ENCODE results near the gene FILIP1L. TPM values are rescaled to one million over a fixed set of nuclear protein-coding genes. Genes with fewer than 3 reads are reported as not detected.

Gene FILIP1L
- total and polyA plus RNA-seq, 11 donors: 18.2 to 120 (median 77.3) TPM

GRCh38 chr3:99951701-99952100 lies 162.6 kb downstream of the FILIP1L start:
- Histone ChIP-seq H3K27me3 (no peaks in the 10 kb centered on the region), H3K4me3 (no peak overlapping the region), H3K27ac (no peak overlapping the region), H3K9me3 (no peaks in the 10 kb centered on the region), H3K36me3 (no peaks in the 10 kb centered on the region), H3K4me1 (peaks cover 0 to 45% (median 25%) of the 10 kb centered on the region in 12 donors)
- no peak for ATAC-seq
- intact Hi-C loops (cut with DNase I): loop anchor here in 1 of 10 donors (10.0 kb wide), 1 partner anchor 93 kb away; no protein-coding TSS in a partner anchor
- TF ChIP-seq POLR2A (IDR thresholded peaks at IDR 0.05): no peak
- TF ChIP-seq, protein P1, sequence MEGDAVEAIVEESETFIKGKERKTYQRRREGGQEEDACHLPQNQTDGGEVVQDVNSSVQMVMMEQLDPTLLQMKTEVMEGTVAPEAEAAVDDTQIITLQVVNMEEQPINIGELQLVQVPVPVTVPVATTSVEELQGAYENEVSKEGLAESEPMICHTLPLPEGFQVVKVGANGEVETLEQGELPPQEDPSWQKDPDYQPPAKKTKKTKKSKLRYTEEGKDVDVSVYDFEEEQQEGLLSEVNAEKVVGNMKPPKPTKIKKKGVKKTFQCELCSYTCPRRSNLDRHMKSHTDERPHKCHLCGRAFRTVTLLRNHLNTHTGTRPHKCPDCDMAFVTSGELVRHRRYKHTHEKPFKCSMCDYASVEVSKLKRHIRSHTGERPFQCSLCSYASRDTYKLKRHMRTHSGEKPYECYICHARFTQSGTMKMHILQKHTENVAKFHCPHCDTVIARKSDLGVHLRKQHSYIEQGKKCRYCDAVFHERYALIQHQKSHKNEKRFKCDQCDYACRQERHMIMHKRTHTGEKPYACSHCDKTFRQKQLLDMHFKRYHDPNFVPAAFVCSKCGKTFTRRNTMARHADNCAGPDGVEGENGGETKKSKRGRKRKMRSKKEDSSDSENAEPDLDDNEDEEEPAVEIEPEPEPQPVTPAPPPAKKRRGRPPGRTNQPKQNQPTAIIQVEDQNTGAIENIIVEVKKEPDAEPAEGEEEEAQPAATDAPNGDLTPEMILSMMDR (IDR thresholded peaks at IDR 0.05): no peak
- no peak for DNase-seq

- Histone ChIP-seq H3K27me3 (no peaks in the 10 kb centered on the region), H3K4me3 (no peak overlapping the region), H3K9me3 (no peaks in the 10 kb centered on the region), H3K27ac (peak overlapping the region in 1 of 12 donors; percentile 20), H3K4me1 (peaks cover 0 to 52% (median 29%) of the 10 kb centered on the region in 12 donors), H3K36me3 (no peaks in the 10 kb centered on the region)
- ATAC-seq: no peak
- no peak for DNase-seq
- intact Hi-C loops (cut with DNase I): loop anchor here in 1 of 10 donors (10.0 kb wide), 1 partner anchor 94 kb away; no protein-coding TSS in a partner anchor
- 44 to 67% (median 53%) methylated on average over 1 of the region's 1 CpG for WGBS, 4 donors
- TF ChIP-seq, protein P1 (IDR thresholded peaks at IDR 0.05): no peak
- no peak for TF ChIP-seq POLR2A (IDR thresholded peaks at IDR 0.05)
Measured at GRCh38 chr3:99950921-99951320, 163.4 kb downstream of the FILIP1L start.

- WGBS, 4 donors: 86 to 89% (median 88%) methylated on average over 5 of the region's 5 CpGs
- Histone ChIP-seq H3K4me3 (no peak overlapping the region), H3K36me3 (no peaks in the 10 kb centered on the region), H3K4me1 (peaks cover 0 to 52% (median 34%) of the 10 kb centered on the region in 12 donors), H3K9me3 (no peaks in the 10 kb centered on the region), H3K27me3 (no peaks in the 10 kb centered on the region), H3K27ac (no peak overlapping the region)
- DNase-seq: no peak
- no peak for TF ChIP-seq POLR2A (IDR thresholded peaks at IDR 0.05)
- TF ChIP-seq, protein P1 (IDR thresholded peaks at IDR 0.05): no peak
- no peak for ATAC-seq
- intact Hi-C loops (cut with DNase I): loop anchor here in 3 of 10 donors (10.0 kb wide), 2 partner anchors 55 to 95 kb away; no protein-coding TSS in a partner anchor
Measured at GRCh38 chr3:99949956-99950670, 164.2 kb downstream of the FILIP1L start.

DNA sequence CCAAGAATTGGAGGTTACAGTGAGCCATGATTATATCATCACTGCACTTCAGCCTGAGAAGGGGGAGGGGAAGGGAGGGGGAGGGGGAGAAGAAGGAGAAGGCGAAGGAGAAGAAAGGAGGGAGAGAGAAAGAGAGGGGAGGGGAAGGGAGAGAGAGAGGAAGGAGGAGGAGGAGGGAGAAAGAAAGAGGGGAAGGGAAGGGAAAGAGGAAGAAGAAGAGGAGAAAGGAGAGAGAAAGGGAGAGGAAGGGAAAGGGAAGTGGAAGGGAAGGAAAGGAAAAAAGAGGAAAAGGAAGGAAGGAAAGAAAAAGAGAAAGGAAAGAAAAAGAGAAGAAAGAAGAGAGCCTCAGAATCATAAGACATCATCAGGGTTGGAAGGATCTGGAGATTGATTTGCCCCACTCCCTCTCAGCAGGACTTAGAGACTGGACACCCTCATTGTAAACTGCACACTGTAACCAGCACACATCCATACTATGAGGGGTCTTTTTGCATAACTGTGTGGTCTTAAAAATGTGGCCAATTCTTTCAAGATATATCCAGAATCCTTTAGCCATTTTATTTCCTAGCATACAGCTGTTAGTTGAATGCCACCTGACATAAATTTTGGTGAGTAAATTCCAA lies 165.7 kb downstream of the FILIP1L start:
- intact Hi-C loops (cut with DNase I): loop anchor here in 2 of 10 donors (10.0 kb wide), 1 partner anchor 56 kb away; no protein-coding TSS in a partner anchor

More for the DNA sequence above, 165.7 kb downstream of the FILIP1L start:
- no peaks in the 10 kb centered on the region for H3K27me3 ChIP-seq
- TF ChIP-seq POLR2A (IDR thresholded peaks at IDR 0.05): no peak
- TF ChIP-seq, protein P1 (IDR thresholded peaks at IDR 0.05): no peak
- no peak overlapping the region for H3K27ac ChIP-seq
- 93 to 100% (median 95%) methylated on average over 1 of the region's 1 CpG for WGBS, 4 donors
- DNase-seq: no peak
- ATAC-seq: no peak
- H3K36me3 ChIP-seq: no peaks in the 10 kb centered on the region
- H3K4me1 ChIP-seq: peaks cover 0 to 54% (median 42%) of the 10 kb centered on the region in 12 donors
- no peak overlapping the region for H3K4me3 ChIP-seq
- no peaks in the 10 kb centered on the region for H3K9me3 ChIP-seq

Data from heart left ventricle (tissue), 16 donors.